ENCODE data around the gene ANKS1A.

GRCh38 chr6:35036828-35037663, 148.0 kb downstream of the ANKS1A start:
- TF ChIP-seq CREB1 (IDR thresholded peaks at IDR 0.05; ENCODE audit: low read depth) = no peak
- TF ChIP-seq EP300 (IDR thresholded peaks at IDR 0.05; ENCODE audit: borderline replicate concordance) = no peak
- no peak for TF ChIP-seq MAX (IDR thresholded peaks at IDR 0.05)
- no peak for TF ChIP-seq REST (IDR thresholded peaks at IDR 0.05; ENCODE audit: low read depth)
- no peak for TF ChIP-seq TAF1 (IDR thresholded peaks at IDR 0.05; ENCODE audit: low read depth)
- no peak for TF ChIP-seq NFIC (IDR thresholded peaks at IDR 0.05)
- TF ChIP-seq RAD21 (IDR thresholded peaks at IDR 0.05; ENCODE audit: low read depth) = no peak
- TF ChIP-seq CEBPB (IDR thresholded peaks at IDR 0.05) = no peak
- no peak for TF ChIP-seq EGR1 (IDR thresholded peaks at IDR 0.05)
